Fibroblast of skin of right quadriceps (primary cell): Measurements from ENCODE around the gene MED15.

ENCODE experiments used
- DNase-seq: peaks from one replicate; pipeline ENCODE4 v3.0.0-alpha.2; 2013

MED15 gene

GRCh38 chr22:20511578-20512229 is 4.3 kb downstream of the MED15 start:
- no peak for DNase-seq

DNA sequence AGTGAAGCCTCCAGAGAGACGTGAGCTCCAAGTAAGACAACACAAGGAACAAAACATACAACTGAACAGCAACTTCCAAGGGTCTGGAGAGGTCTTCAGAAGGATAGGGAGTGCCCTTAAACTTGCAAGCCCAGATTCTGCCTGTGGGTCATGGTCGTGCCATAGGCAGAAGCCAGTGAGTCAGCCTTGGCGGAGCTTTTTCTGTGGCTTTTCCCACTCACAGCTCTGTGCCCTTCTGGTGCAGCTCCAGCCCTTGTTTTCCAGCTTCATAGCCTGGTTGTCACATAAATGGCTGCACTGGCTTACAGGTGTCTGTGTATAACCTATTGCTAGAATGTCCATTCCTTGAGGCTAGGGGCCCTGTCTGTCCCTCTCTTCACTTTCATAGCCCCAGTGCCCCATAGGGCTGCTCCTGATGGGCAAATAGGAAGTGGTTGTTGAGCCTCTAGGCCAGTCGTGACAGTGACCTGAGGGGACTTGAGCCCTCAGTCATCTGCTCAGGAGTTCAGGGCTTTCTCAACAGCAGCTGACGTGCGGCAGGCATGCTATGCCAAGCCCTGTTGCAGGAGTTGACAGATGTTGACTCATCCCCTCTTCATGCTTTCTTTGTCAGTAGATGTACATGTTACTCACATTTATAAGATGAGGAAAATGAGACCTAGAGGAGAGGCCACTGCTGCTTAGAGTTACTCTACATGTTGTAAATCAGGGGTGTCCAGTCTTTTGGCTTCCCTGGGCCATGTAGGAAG is 7.4 kb downstream of the MED15 start:
- DNase-seq = peak; percentile 81

DNA sequence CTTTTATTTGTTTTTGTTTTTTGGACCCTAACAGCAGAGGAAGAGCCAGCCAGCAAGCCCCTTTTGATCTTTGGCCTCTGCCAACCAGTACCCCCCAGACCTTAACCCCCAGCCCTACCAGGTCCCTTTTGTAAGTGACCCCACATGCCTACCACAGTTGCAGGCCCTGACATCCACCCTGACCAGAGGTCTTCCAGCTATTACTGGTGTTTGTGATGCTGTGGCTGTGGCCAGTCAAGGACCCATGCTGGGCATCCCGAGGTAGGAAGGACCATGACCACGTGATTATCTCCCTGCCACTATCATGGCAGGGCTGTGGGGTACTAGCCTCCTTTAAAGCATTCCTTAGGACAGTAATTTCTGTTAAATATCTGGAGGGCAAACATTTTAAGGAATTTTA is 9.0 kb downstream of the MED15 start:
- DNase-seq = no peak

- DNase-seq = no peak
Observed at GRCh38 chr22:20517422-20517821, 10.0 kb downstream of the MED15 start.

- no peak for DNase-seq
Observed at GRCh38 chr22:20517841-20518592, 10.6 kb downstream of the MED15 start.

DNA sequence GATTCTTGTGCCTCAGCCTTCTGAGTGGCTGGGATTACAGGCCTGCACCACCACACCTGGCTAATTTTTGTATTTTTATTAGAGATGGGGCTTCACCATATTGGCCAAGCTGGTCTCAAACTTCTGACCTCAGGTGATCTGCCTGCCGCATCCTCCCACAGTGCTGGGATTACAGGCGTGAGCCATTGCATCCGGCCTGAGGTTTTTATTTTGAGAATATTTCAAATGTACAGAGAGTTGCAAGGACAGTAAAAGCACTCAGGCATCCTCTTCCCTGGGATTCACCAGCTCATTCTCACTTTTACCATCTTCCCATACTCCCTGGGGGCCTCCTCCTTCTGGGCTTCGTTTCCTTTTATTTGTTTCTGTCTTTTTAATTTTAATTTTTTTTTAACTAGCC is 12.1 kb downstream of the MED15 start:
- no peak for DNase-seq

DNA sequence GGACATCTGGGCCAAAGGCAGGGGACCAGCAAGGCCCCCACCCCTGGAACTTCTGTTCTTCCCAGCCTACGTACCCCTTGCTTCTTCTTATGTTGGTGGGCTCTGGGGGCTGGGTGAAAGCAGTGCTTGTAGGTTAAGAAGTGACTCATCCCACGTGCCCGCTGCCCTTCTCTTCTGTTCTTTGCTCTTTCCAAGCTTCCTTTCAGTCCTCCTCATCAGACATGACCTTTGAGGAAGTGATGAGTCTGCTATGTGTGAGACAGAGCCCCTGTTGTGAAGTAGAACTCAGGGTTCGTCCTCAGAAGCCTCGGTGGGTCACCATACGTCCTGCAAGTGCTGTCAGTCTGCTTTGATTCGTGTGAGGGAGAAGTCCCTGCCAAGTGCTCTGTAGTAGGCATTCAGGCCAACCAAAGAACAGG is 12.7 kb downstream of the MED15 start:
- DNase-seq = peak; percentile 53

- no peak for DNase-seq
Observed at GRCh38 chr22:20522134-20523004, 15.0 kb downstream of the MED15 start.

DNA sequence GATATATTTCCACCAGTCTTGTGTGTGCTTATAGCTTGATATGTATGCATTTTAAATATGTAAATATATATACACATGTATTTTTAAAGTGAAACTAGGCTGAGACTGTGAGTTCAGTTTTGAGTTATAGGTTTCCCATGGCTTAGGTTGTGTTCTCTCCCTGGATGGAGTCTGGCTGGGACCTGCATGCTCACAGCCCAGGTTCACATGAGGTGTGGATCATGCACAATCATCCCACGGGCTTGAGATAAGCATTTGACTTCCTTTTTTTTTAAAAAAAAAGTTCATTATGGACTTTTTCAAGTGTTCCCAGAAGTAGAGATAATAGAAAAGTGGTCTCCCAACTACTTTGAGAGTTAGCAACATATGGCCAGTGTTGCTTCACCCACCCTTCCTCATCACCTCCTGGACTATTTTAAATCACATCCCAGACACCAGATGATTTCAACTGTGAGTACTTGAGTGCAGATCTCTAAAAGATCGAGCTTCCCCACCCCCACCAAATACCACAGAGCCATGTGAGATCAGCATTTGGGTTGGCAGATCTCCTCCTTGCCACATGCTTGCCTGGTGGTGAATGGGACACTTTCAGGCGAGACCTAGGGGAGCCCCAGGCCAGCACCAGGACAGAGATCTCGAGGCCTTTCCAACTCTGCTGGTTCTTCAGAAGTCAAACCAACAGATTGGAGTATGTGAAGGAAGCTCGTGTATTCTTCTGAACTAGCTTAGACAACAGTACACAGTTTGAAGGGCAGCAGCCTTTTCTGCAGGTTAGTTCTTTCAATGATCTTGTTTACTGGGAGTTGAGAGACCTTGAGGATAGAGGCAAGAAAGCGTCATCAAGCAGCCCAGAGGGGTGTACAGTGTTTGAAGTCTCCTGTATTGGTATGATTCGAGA is 15.9 kb downstream of the MED15 start:
- DNase-seq = peak; percentile 83

- no peak for DNase-seq
Observed at GRCh38 chr22:20524004-20524481, 16.6 kb downstream of the MED15 start.

- DNase-seq = no peak
Observed at GRCh38 chr22:20525048-20525447, 17.6 kb downstream of the MED15 start.

GRCh38 chr22:20526305-20526627 is 18.9 kb downstream of the MED15 start:
- no peak for DNase-seq

- DNase-seq = peak; percentile 84
Observed at GRCh38 chr22:20526628-20527355, 19.4 kb downstream of the MED15 start.

DNA sequence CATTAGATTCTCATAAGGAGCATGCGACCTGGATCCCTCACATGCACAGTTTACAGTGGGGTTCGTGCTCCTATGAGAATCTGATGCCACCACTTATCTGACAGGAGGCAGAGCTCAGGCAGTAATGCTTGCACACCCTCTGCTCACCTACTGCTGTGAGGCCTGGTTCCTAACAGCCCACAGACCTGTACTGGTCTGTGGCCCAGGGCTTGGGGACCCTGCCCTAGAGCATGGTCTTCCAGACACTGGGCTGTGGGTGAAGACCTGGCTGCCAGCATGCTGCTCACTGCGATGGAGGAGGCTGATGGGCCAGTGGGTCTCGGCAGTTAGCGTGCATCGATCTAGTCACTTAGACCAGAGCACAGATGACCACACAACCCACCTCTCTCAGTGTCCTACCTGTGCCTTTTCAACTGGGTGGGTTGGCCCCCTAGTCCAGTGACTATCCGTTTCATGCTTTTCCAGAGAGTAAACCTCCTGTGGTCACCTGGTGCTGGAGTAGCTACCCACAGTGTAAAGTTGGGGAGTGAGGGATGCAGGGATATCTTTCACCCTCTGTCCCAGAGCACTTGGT is 21.1 kb downstream of the MED15 start:
- no peak for DNase-seq

GRCh38 chr22:20530368-20531153 is 23.2 kb downstream of the MED15 start:
- peak; percentile 62 for DNase-seq

DNA sequence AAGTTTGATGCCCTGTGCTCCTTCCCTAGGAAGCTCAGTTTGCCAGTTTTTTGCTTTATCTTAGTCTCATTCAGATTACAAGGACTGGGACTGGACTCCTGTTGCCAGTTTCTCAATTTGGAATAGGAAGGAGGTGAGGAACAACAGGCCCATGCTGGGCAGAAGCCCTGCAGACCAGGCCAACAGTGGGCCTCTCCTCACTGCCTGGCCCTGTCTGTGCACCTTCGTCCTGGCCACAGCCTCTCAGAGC is 23.7 kb downstream of the MED15 start:
- DNase-seq = no peak

- peak; percentile 82 for DNase-seq
Observed at GRCh38 chr22:20531404-20532201, 24.2 kb downstream of the MED15 start.

- DNase-seq = no peak
Observed at GRCh38 chr22:20532256-20532993, 25.0 kb downstream of the MED15 start.
